GM18511 (cell line): Measurements from ENCODE around the gene TRERF1.
"Not testable (repeated sequence)": the region's sequence is repeated elsewhere in the genome, so short reads cannot be mapped to it uniquely, and the experiment has no call there.

Experiments
- ATAC-seq: cut with Tn5 transposase; IDR thresholded peaks from one replicate; pipeline ENCODE4 v1.9.1; 2021; ENCODE audit warnings: mild to moderate bottlenecking, moderate library complexity; ENCODE audit not compliant: unreplicated experiment

The TRERF1 gene

GRCh38 chr6:42344756-42345155, 107.0 kb downstream of the TRERF1 start:
- ATAC-seq = no peak

GRCh38 chr6:42341771-42342553, 109.8 kb downstream of the TRERF1 start:
- ATAC-seq = no peak

- no peak for ATAC-seq
Measured at GRCh38 chr6:42341221-42341620, 110.5 kb downstream of the TRERF1 start.

- no peak for ATAC-seq
Measured at GRCh38 chr6:42340511-42340910, 111.2 kb downstream of the TRERF1 start.

- peak; percentile 89 for ATAC-seq
Measured at GRCh38 chr6:42339991-42340401, 111.7 kb downstream of the TRERF1 start.

- ATAC-seq = no peak
Measured at GRCh38 chr6:42338744-42339222, 112.9 kb downstream of the TRERF1 start.

GRCh38 chr6:42337985-42338743, 113.6 kb downstream of the TRERF1 start:
- ATAC-seq = no peak

GRCh38 chr6:42336431-42336830, 115.3 kb downstream of the TRERF1 start:
- ATAC-seq = no peak

- no peak for ATAC-seq
Measured at GRCh38 chr6:42335896-42336295, 115.8 kb downstream of the TRERF1 start.

GRCh38 chr6:42334870-42335269, 116.9 kb downstream of the TRERF1 start:
- ATAC-seq = no peak

GRCh38 chr6:42333612-42334011, 118.1 kb downstream of the TRERF1 start:
- no peak for ATAC-seq

GRCh38 chr6:42332916-42333315, 118.8 kb downstream of the TRERF1 start:
- ATAC-seq = no peak

- ATAC-seq = no peak
Measured at GRCh38 chr6:42331019-42331418, 120.7 kb downstream of the TRERF1 start.

GRCh38 chr6:42326248-42326647, 125.5 kb downstream of the TRERF1 start:
- ATAC-seq = no peak

- not testable (repeated sequence) for ATAC-seq
Measured at GRCh38 chr6:42324656-42325324, 126.9 kb downstream of the TRERF1 start.

- no peak for ATAC-seq
Measured at GRCh38 chr6:42322676-42323075, 129.1 kb downstream of the TRERF1 start.

- no peak for ATAC-seq
Measured at GRCh38 chr6:42321976-42322375, 129.8 kb downstream of the TRERF1 start.

- no peak for ATAC-seq
Measured at GRCh38 chr6:42320762-42321161, 131.0 kb downstream of the TRERF1 start.

- no peak for ATAC-seq
Measured at GRCh38 chr6:42318480-42318879, 133.2 kb downstream of the TRERF1 start.

- no peak for ATAC-seq
Measured at GRCh38 chr6:42316981-42317380, 134.7 kb downstream of the TRERF1 start.
